GM12864 (cell line): Measurements from ENCODE around the gene DEPDC5.

Experiments
- DNase-seq: peaks from one replicate; pipeline ENCODE4 v3.0.0-alpha.2; 2011; ENCODE audit warnings: low read depth
- H3K4me3 ChIP-seq: 2 replicates; pipeline ENCODE4 v1.5.1; 2011; ENCODE audit warnings: mild to moderate bottlenecking, low read depth, low read length, control low read depth
- TF ChIP-seq, protein P1 (sequence below): IDR thresholded peaks from 2 replicates; pipeline ENCODE4 v1.5.1; 2011; ENCODE audit warnings: low read depth, mild to moderate bottlenecking, moderate library complexity, low read length, control low read depth, inconsistent platforms; ENCODE audit errors: missing control alignments

Gene DEPDC5

DNA sequence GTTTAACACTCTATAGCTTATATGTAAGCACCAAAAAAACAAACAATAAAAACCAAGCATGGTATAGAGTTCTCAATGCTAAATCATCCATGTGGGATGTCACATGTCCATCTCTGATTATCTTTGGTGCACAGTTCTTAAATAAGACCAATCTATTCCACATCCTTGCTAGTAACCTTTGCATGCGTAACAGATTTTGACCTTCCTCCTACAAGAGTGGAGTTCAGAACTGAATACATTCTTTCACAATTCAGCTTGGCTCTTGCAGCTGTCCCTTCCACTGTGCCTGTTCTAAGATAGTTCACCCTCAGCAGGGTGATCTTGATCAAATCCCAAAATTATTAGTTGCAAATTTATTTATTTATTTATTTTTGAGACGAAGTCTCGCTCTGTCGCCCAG lies 25.0 kb upstream of the DEPDC5 start:
- TF ChIP-seq, protein P1, sequence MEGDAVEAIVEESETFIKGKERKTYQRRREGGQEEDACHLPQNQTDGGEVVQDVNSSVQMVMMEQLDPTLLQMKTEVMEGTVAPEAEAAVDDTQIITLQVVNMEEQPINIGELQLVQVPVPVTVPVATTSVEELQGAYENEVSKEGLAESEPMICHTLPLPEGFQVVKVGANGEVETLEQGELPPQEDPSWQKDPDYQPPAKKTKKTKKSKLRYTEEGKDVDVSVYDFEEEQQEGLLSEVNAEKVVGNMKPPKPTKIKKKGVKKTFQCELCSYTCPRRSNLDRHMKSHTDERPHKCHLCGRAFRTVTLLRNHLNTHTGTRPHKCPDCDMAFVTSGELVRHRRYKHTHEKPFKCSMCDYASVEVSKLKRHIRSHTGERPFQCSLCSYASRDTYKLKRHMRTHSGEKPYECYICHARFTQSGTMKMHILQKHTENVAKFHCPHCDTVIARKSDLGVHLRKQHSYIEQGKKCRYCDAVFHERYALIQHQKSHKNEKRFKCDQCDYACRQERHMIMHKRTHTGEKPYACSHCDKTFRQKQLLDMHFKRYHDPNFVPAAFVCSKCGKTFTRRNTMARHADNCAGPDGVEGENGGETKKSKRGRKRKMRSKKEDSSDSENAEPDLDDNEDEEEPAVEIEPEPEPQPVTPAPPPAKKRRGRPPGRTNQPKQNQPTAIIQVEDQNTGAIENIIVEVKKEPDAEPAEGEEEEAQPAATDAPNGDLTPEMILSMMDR = no peak
- H3K4me3 ChIP-seq = no peak overlapping the region
- DNase-seq = no peak

DNA sequence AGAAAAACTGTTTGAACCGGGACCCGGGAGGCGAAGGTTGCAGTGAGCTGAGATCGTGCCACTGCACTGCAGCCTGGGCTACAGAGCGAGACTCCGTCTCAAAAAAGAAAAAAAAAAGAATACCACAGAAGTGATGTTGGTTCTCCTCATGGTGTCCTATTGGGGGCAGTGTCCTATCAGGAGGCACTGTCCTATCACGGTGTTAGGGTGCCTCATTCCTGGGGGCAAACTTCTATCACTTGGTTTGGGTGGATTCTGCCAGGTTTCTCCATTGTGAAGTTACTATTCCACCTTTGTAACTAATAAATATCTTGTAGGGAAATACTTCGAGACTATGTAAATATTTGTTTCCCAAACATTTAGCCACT lies 23.5 kb upstream of the DEPDC5 start:
- TF ChIP-seq, protein P1 = no peak
- H3K4me3 ChIP-seq = no peak overlapping the region
- no peak for DNase-seq

DNA sequence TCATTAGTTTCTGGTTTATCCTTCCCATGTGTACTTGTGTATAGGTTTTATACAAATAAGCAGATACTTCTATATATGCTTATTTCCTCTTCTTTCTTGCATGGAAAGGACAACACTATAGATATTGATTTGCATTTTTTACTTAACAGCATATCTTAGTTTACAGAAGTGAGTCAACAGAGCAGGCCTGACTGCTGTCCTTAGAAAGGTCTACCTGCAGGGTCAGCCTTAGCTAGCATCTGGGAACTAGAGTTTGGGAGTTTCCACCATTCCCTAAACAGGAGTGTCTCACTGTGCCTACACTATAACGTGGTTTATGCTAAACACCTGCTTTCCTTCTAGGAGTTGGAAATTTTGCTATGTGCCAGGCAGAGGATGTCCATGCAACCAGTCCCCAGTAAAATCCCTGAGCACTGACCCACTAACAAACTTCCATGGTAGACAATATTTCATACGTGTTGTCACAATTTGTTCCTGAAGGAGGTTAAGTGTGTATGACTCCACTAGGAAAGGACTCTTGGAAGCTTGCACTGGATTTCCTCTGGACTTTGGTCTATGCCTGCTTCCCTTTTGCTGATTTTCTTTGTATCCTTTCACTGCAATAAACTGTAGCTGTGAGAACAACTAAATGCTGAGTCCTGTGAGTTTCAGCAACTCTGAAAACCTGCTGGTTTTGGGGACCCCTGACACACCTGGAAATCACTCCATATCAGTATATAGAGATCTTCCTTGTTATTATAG lies 21.6 kb upstream of the DEPDC5 start:
- TF ChIP-seq, protein P1 = no peak
- DNase-seq = no peak
- no peak overlapping the region for H3K4me3 ChIP-seq

DNA sequence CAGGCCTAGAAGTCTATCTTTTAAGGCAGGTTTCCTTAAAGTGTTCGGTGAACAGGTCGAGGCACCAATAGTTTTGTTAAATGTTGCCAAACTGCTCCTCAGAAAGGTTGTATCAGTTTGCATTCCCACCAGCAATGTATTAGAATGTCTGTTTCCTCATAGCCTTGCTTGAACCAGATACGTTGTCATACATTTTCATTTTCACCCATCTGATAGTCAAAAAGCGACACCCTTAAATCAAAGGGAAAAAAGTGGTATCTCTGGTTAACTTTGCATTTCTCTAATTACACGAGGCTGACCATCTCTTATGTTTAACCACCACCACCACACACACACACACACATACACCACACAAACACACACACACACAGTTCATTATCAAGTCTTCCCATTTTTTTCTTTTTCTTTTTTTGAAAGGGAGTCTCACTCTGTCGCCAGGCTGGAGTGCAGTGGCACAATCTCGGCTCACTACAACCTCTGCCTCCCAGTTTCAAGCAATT lies 20.2 kb upstream of the DEPDC5 start:
- TF ChIP-seq, protein P1 = no peak
- DNase-seq = no peak
- no peak overlapping the region for H3K4me3 ChIP-seq

DNA sequence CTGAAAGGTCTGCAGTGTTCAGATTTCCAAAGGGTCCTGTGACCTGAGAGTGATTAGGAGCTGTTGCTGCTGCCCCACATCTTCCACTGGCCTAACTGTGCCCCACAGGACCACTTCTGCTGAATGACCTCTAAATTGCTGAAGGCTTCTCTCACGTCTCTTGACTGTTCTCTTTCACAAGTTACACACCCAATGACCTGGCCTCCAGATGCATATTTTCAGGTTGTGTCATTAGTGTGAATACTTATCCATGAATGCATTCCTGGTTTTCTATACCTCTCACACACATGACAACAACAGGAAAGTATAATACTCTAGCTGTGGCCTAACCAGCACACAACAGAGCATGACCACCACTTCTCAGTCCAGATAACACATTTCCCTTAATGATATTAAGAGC lies 19.3 kb upstream of the DEPDC5 start:
- no peak overlapping the region for H3K4me3 ChIP-seq
- TF ChIP-seq, protein P1 = no peak
- DNase-seq = no peak

DNA sequence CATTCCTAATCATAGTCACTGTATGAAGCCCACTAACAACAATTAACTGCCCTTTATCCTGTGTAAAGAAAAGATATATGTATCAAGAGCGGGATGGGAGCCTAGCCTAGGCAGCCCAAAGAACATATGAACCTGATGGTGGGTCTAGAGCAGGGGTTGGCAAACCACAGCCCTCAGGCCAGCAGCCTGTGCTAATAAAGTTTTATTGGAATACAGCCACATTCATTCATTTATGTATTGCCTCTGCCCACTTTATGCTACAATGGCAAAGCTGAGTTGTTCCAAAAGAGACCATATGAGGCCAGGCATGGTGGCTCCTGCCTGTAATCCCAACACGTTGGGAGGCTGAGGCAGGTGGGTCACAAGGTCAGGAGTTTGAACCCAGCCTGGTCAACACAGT lies 17.4 kb upstream of the DEPDC5 start:
- H3K4me3 ChIP-seq = no peak overlapping the region
- no peak for DNase-seq
- TF ChIP-seq, protein P1 = no peak

DNA sequence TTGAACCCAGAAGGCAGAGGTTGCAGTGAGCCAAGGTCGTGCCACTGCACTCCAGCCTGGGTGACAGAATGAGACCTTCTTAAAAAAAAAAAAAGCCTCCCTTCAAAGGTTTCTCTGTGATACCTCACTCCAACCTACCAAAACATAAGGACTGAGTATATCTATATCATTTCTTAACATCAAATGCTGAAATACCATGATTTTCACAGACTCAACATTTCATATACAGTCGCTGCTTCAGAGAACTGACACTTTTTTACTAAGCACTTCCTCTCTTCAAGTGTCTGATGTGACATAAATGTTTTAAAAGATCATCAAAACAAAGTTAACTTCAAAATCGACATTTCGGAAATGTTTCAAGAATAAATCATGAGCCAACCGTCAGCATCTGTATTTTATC lies 15.9 kb upstream of the DEPDC5 start:
- no peak overlapping the region for H3K4me3 ChIP-seq
- TF ChIP-seq, protein P1 = no peak
- DNase-seq = no peak
